B cell (primary cell): ENCODE results near the gene LRIG3.

Source experiments
- EZH2 ChIP-seq: IDR thresholded peaks from 2 replicates; pipeline ENCODE4 v1.6.1; 2012; ENCODE audit warnings: borderline replicate concordance, low read depth, mild to moderate bottlenecking, moderate library complexity, low read length; ENCODE audit not compliant: insufficient read depth, poor library complexity, severe bottlenecking
- TF ChIP-seq, protein P1 (sequence below): fragments of 200-600 bp; IDR thresholded peaks from one replicate; pipeline ENCODE4 v1.8.0; 2022; ENCODE audit warnings: antibody characterized with exemption, mild to moderate bottlenecking

DNA sequence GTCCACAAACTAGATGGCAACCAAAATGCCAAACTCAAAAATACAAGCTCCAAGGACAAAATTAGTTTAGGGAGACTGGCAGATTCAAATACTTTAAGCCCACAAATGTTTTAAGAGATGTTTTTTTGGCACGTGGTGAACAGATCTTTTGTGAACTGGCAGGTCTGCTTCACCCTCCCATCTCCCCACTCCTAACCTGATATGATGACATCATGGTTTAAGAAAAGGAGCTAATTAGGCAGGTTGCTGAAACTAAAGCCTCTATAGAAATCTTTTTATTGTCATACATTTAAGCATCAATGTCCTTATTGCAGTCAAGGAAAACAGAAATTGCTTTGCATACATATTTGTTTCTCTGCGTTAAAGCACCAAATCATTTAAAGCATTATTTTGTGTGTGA is 5.8 kb downstream of the LRIG3 start:
- TF ChIP-seq, protein P1, sequence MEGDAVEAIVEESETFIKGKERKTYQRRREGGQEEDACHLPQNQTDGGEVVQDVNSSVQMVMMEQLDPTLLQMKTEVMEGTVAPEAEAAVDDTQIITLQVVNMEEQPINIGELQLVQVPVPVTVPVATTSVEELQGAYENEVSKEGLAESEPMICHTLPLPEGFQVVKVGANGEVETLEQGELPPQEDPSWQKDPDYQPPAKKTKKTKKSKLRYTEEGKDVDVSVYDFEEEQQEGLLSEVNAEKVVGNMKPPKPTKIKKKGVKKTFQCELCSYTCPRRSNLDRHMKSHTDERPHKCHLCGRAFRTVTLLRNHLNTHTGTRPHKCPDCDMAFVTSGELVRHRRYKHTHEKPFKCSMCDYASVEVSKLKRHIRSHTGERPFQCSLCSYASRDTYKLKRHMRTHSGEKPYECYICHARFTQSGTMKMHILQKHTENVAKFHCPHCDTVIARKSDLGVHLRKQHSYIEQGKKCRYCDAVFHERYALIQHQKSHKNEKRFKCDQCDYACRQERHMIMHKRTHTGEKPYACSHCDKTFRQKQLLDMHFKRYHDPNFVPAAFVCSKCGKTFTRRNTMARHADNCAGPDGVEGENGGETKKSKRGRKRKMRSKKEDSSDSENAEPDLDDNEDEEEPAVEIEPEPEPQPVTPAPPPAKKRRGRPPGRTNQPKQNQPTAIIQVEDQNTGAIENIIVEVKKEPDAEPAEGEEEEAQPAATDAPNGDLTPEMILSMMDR: no peak
- no peak for TF ChIP-seq EZH2
